GM19463 (cell line): ENCODE measurements around the gene TBC1D16.

Source experiments
- ATAC-seq: cut with Tn5 transposase; IDR thresholded peaks from one replicate; pipeline ENCODE4 v1.9.1; 2021; ENCODE audit warnings: mild to moderate bottlenecking, moderate library complexity; ENCODE audit not compliant: unreplicated experiment

The TBC1D16 gene

GRCh38 chr17:80035687-80035936 lies at the start of gene TBC1D16:
Gene TBC1D16 (minus strand): TSS chr17:80035872. CDS start chr17:80013547, 22,325 bp downstream.
- no peak for ATAC-seq

DNA sequence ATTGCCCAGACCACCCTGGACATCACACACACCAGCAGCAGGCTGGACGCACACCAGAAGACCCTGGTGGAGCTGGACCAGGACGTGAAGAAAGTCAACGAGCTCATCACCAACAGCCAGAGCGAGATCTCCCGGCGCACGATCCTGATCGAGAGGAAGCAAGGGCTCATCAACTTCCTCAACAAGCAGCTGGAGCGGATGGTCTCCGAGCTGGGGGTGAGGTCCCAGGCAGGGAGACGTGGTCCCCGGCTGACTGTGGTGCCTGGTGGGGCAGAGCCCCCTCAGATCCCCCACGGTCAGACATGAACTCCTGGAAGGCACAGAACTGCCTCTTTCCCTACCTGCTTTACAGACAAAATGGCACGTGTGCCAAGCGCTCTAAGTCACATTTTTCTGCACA lies 49.1 kb upstream of the TBC1D16 start:
- ATAC-seq = no peak

DNA sequence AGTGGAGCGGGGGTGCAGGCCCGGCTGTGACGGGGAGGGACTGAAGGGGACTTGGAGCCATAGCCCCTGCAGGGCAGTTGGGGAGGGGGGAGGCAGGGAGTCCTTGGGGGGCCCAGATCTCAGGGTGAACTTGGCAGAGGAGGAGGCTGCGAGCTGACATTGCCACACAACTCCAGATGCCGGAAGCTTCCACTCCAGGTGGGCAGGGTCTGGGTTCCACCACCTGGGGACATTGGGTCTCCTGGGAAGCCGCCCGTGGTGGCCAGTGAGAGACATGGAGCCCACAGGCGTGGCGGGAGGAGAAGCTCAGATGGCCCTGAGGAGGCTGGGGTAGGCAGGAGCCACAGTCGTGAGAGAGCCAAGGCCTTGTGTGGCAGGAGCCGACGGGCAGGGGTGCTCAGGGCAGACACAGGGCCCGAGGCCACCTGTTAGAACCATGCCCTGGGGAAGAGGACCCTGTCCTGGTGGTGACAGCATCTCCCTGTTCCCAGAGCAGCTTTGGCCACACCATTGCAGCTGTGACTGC lies 47.5 kb upstream of the TBC1D16 start:
- no peak for ATAC-seq

GRCh38 chr17:80082403-80083135 lies 46.9 kb upstream of the TBC1D16 start:
- no peak for ATAC-seq

GRCh38 chr17:80081596-80081995 lies 45.9 kb upstream of the TBC1D16 start:
- no peak for ATAC-seq

DNA sequence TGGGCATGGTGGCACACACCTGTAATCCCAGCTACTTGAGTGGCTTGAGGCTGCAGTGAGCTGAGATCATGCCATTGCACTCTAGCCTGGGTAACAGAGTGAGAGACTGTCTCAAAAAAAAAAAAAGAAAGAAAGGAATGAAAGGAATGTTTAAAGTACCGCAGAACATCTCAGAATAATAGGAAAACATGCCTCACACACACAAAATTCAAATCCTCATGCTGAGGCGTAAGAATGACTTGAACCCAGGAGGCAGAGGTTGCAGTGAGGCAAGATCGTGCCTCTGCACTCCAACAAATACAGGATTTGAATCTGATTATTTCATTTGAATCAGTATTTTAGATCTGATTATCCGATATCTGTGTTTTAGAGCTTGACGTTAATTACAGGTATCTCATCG lies 44.4 kb upstream of the TBC1D16 start:
- no peak for ATAC-seq

GRCh38 chr17:80072410-80072809 lies 36.7 kb upstream of the TBC1D16 start:
- ATAC-seq = no peak

DNA sequence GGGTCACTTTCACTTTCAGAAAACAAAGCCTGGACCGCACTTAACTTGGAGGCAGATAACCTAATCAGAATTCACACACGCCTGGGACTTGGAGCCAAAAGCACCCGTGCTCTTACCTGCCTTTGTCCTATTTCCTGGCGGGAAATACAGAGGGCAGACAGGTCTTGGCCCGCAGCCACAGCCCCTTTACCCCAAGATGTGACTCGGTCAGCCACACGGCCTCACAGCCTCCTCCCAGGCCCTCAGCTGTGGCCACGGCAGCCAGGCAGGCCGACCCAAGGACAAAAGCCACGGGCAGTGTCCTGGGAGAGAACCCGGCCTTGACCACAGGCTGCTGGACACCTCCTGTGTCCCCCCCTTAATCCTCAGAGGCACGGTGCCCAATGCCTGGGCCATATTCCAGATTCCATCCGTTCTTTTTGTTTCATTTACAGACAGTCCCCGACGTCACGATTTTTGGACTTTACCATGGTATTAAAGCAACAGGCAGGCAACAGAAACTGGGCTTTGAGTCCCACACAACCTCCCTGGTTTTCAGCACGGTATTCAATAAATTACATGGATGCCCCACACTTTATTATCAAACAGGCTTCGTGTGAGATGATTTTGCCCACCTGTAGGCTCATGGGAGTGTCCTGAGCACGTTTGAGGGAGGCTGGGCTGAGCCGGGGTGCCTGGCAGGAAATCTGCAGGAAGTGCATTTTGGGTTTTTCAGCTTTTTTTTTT lies 35.6 kb upstream of the TBC1D16 start:
- no peak for ATAC-seq

- no peak for ATAC-seq
Observed at GRCh38 chr17:80070375-80071115, 34.9 kb upstream of the TBC1D16 start.

DNA sequence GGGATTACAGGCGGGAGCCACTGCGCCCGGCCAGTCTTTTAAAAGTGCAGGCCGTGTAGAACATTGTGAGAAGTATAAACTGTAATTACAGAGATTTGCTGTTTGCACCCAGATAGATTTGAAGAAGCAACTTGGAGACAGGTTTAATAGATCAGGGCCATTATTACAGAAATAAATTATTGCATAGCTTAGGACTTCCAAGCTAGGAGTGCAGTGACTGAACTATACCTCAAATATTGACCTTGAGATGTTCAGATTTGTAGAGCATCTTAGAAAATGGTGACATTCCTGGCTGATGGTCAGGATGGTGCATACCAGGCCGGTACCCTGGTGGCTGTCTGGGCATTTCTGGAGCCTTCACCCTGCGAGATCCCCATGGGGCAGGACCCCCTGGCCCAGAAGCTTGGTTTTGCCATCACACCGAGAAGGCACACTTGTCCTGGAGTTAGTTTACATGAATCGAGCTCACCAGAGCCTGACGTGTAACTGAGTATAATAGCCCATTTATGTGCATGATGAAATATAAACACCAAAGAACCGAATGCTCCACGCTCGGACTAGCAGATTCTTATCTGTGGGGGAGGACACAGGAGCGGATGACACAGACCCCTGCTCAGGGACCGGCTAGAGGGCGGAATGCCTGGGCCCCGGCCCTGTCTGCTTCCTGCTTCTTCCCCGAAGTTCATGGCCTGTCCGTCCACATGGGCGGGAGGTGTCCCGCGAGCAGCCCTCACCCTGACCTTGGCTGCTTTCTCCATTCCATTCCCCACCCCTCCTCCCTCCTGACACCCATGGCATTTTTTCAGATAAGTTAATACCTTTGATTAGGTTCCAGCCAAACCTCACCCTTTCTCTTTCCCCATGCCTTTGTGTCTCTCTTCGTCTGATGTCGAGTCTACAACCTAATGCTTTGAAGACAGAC lies 32.9 kb upstream of the TBC1D16 start:
- no peak for ATAC-seq

DNA sequence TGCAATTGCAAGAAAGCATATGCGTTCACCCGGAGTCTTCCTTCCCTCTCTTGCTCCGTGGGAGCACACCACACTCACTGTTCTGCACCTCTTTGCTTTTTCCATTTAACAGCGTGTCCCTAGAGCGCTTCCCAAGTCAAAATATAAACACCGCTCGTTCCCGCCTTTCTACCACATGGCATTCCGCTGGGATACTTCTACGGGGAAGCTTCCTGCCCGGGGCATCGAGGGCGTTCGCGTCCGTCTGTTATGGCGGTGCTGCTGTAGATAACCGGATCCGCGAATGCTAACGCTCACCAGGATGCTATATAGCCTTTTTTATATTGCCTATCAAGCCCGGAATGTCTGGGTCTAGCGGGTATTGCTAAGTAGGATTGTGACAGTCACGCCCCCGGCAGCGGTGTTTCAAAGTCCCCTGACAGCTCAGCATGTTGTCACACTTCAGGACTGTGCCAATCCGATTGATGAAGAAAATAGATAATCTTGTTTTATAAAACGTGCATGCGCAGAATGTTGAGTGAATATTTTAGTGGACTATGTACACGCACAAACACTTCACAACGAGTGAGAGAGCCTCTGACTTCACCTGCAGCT lies 31.8 kb upstream of the TBC1D16 start:
- no peak for ATAC-seq

GRCh38 chr17:80065478-80066170 lies 30.0 kb upstream of the TBC1D16 start:
- ATAC-seq = no peak

- ATAC-seq = no peak
Observed at GRCh38 chr17:80064696-80065095, 29.0 kb upstream of the TBC1D16 start.

DNA sequence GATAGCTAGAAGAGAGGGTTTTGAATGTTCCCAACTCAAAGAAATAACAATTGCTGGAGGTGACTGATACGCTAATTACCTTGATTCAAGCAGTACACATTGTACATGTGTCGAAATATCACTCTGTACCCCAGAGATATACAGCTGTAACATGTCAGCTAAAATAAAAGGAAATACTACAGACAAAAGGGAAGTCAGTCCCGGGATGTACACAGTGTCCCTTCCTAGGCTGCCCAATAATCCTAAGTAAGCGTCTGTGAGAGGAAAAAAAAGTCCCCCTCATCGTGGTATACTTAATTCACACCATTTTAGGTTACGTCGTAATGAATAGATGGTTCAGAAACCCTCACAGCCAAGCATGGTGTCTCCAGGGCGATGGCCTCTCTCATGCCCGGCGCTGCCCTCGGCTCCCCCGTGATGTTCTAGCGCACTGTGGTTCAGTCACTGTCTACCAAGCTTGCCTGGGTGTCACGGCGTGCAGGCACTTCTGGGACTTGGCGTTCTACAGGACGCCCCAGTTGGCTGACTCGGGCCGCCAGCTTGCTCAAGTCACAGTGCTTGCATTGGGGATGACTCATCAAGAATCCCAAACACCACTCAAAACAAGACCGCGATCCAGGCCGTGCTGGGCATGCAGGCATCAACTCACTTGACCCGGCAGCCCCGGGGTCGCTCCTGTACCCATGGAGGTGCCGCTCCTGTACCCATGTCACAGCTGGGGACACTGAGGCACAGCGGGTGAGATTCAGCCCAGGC lies 28.3 kb upstream of the TBC1D16 start:
- no peak for ATAC-seq

- ATAC-seq = no peak
Observed at GRCh38 chr17:80061421-80061820, 25.7 kb upstream of the TBC1D16 start.

DNA sequence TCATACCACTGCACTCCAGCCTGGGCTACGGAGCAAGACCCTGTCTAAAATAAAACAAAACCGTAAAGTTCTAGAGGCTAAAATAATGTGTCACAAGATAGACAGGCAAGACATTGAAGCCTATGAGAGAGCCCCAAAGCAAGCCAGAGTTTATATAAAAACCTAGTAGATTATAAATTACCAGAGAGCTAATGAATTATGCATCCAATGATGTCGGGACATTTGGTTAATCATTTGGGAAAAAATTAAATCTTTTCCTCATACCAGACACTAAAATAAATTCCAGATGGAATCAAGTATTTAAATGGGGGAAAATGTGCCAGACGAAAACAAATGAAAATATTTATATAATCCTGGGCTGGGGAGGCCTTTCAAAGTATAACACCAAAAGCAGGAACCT lies 25.0 kb upstream of the TBC1D16 start:
- no peak for ATAC-seq

GRCh38 chr17:80058311-80058955 lies 22.8 kb upstream of the TBC1D16 start:
- no peak for ATAC-seq

GRCh38 chr17:80055597-80055996 lies 19.9 kb upstream of the TBC1D16 start:
- ATAC-seq = no peak

DNA sequence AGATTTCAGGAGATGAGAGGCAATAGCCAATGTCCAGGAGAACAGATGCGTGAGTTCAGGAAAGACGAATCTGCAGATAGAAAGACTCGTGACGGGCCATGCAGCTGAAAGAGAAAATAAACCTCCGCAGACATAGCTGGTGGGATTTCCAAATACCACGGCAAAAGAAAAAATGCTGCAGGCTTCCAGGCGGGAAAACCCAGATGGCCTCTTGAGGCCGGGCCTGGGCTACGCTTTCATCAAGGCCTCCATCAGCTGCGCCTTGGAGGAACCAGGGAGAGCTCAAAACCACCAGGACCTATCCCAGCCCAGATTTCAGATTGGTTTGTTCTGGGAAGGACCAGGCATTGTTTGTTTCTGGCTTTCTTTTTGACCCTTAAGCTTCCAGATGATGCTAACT lies 17.4 kb upstream of the TBC1D16 start:
- no peak for ATAC-seq
